Measurements from ENCODE around the gene CCDC6. TPM values are rescaled to one million over a fixed set of nuclear protein-coding genes. Genes with fewer than 3 reads are reported as not detected.

The CCDC6 gene
- polyA plus RNA-seq, 3 donors: 4.2 to 13.5 (median 6.2) TPM

DNA sequence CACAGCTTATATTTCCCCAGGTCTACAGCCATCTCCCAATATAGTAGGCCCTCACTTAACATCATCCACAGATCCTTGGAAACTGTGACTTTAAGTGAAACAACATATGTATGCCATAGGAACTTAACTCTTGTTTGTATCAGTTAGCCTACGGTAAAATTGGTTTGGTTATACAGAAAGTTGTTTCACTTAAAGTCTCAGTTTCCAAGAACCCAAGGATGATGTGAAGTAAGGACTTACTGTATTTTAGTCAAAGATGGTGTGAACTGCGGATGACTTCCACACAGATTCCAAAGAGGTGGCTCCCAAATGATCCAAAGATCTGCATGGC lies 96.7 kb downstream of the CCDC6 start:
- Histone ChIP-seq H3K36me3 (replicated peaks in 1 of 2; ENCODE audit: control insufficient read depth in 1 of 2, insufficient read depth in 2 of 2, low read length in 2 of 2) (peaks cover 85 to 99% of the 10 kb centered on the region in 2 donors), H3K9me3 (replicated peaks in 1 of 2; ENCODE audit: control insufficient read depth in 1 of 2, insufficient read depth in 1 of 2, low read length in 2 of 2) (no peaks in the 10 kb centered on the region), H3K4me1 (ENCODE audit: control insufficient read depth in 1 of 2, insufficient read depth in 2 of 2, low read length in 2 of 2) (no peaks in the 10 kb centered on the region), H2AFZ (ENCODE audit: insufficient read depth, low read depth, low read length, poor library complexity, severe bottlenecking) (no peak overlapping the region), H4K20me1 (ENCODE audit: insufficient read depth, low read length) (peaks cover 7% of the 10 kb centered on the region), H3K4me2 (replicated peaks; ENCODE audit: extremely low read depth, low read length, poor library complexity, severe bottlenecking) (no peak overlapping the region), H3K27ac (ENCODE audit: low read depth in 1 of 2, low read length in 2 of 2) (no peak overlapping the region), H3K27me3 (ENCODE audit: control insufficient read depth in 2 of 2, insufficient read depth in 2 of 2, low read length in 2 of 2) (no peaks in the 10 kb centered on the region), H3K79me2 (ENCODE audit: insufficient read depth, low read length) (no peaks in the 10 kb centered on the region), H3K4me3 (replicated peaks in 1 of 3; ENCODE audit: low read depth in 2 of 3, low read length in 3 of 3) (no peak overlapping the region), H3K9ac (ENCODE audit: insufficient read depth, low read length, poor library complexity, severe bottlenecking) (no peak overlapping the region)
- Mint-ChIP-seq H3K4me1 (no peaks in the 10 kb centered on the region), H3K27me3 (ENCODE audit: low read depth in 3 of 3) (no peaks in the 10 kb centered on the region), H3K27ac (no peak overlapping the region), H3K9me3 (no peaks in the 10 kb centered on the region), H3K36me3 (peaks cover 80 to 87% of the 10 kb centered on the region in 2 donors), H3K4me3 (no peak overlapping the region)
- TF ChIP-seq, protein P1, sequence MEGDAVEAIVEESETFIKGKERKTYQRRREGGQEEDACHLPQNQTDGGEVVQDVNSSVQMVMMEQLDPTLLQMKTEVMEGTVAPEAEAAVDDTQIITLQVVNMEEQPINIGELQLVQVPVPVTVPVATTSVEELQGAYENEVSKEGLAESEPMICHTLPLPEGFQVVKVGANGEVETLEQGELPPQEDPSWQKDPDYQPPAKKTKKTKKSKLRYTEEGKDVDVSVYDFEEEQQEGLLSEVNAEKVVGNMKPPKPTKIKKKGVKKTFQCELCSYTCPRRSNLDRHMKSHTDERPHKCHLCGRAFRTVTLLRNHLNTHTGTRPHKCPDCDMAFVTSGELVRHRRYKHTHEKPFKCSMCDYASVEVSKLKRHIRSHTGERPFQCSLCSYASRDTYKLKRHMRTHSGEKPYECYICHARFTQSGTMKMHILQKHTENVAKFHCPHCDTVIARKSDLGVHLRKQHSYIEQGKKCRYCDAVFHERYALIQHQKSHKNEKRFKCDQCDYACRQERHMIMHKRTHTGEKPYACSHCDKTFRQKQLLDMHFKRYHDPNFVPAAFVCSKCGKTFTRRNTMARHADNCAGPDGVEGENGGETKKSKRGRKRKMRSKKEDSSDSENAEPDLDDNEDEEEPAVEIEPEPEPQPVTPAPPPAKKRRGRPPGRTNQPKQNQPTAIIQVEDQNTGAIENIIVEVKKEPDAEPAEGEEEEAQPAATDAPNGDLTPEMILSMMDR (IDR thresholded peaks at IDR 0.05): no peak
- 94% methylated on average over 2 of the region's 2 CpGs for WGBS (ENCODE audit: insufficient coverage)
- intact Hi-C loops (cut with micrococcal nuclease): loop anchor here in 1 of 2 donors (10.0 kb wide), 1 partner anchor 185 kb away; no protein-coding TSS in a partner anchor
- no peak for DNase-seq

- Histone ChIP-seq H3K4me1 (ENCODE audit: control insufficient read depth in 1 of 2, insufficient read depth in 2 of 2, low read length in 2 of 2) (peaks cover 0 to 3% of the 10 kb centered on the region in 2 donors), H4K20me1 (ENCODE audit: insufficient read depth, low read length) (peaks cover 7% of the 10 kb centered on the region), H3K27ac (ENCODE audit: low read depth in 1 of 2, low read length in 2 of 2) (peak overlapping the region in 1 of 2 donors; percentile 14), H2AFZ (ENCODE audit: insufficient read depth, low read depth, low read length, poor library complexity, severe bottlenecking) (no peak overlapping the region), H3K79me2 (ENCODE audit: insufficient read depth, low read length) (no peaks in the 10 kb centered on the region), H3K4me3 (replicated peaks in 1 of 3; ENCODE audit: low read depth in 2 of 3, low read length in 3 of 3) (no peak overlapping the region), H3K36me3 (replicated peaks in 1 of 2; ENCODE audit: control insufficient read depth in 1 of 2, insufficient read depth in 2 of 2, low read length in 2 of 2) (peaks cover 85 to 99% of the 10 kb centered on the region in 2 donors), H3K27me3 (ENCODE audit: control insufficient read depth in 2 of 2, insufficient read depth in 2 of 2, low read length in 2 of 2) (no peaks in the 10 kb centered on the region), H3K4me2 (replicated peaks; ENCODE audit: extremely low read depth, low read length, poor library complexity, severe bottlenecking) (no peak overlapping the region), H3K9ac (ENCODE audit: insufficient read depth, low read length, poor library complexity, severe bottlenecking) (no peak overlapping the region), H3K9me3 (replicated peaks in 1 of 2; ENCODE audit: control insufficient read depth in 1 of 2, insufficient read depth in 1 of 2, low read length in 2 of 2) (no peaks in the 10 kb centered on the region)
- Mint-ChIP-seq H3K4me1 (peaks cover 3% of the 10 kb centered on the region), H3K9me3 (no peaks in the 10 kb centered on the region), H3K36me3 (peaks cover 80 to 87% of the 10 kb centered on the region in 2 donors), H3K4me3 (no peak overlapping the region), H3K27me3 (ENCODE audit: low read depth in 3 of 3) (no peaks in the 10 kb centered on the region), H3K27ac (no peak overlapping the region)
- WGBS (ENCODE audit: insufficient coverage): no CpG with 5 or more reads among the region's 5 CpGs
- peak; percentile 46 to 51 (median 46) for DNase-seq
- TF ChIP-seq, protein P1 (IDR thresholded peaks at IDR 0.05): peak; percentile 63
- intact Hi-C loops (cut with micrococcal nuclease): loop anchor here in 1 of 2 donors (10.0 kb wide), 1 partner anchor 184 kb away; no protein-coding TSS in a partner anchor
Observed at GRCh38 chr10:59808896-59809643, 97.3 kb downstream of the CCDC6 start.
